OCI-LY3 (cell line): ENCODE measurements around the gene ICA1.
"Not testable (repeated sequence)": the region's sequence is repeated elsewhere in the genome, so short reads cannot be mapped to it uniquely, and the experiment has no call there.

ENCODE experiments used
- H2AFZ ChIP-seq: fragments of 200-600, 300-600 bp; shearing (Covaris generic); 2 replicates; pipeline ENCODE4 v1.6.0; 2014; ENCODE audit warnings: antibody characterized with exemption, low read depth, low read length
- H3K27ac ChIP-seq: fragments of 200-600, 300-600 bp; sonication (generic); 2 replicates; pipeline ENCODE4 v1.5.1; 2014; ENCODE audit warnings: mild to moderate bottlenecking, low read length, moderate library complexity, mixed read lengths
- H3K27me3 ChIP-seq: fragments of 200-600, 300-600 bp; sonication (generic); 2 replicates; pipeline ENCODE4 v1.6.1; 2014; ENCODE audit warnings: low read depth, low read length, mixed read lengths
- H3K36me3 ChIP-seq: fragments of 200-600, 300-600 bp; sonication (generic); replicated peaks from 2 replicates; pipeline ENCODE3; 2014; ENCODE audit warnings: low read depth, low read length, mixed read lengths
- H3K4me1 ChIP-seq: fragments of 300-600, 200-600 bp; sonication (generic); 2 replicates; pipeline ENCODE4 v1.6.1; 2014; ENCODE audit warnings: low read length, mixed read lengths
- H3K4me2 ChIP-seq: fragments of 200-600, 300-600 bp; sonication (generic); 2 replicates; pipeline ENCODE4 v1.6.1; 2014; ENCODE audit warnings: low read length, mixed read lengths
- H3K4me3 ChIP-seq: fragments of 300-600, 200-600 bp; sonication (generic); 2 replicates; pipeline ENCODE4 v1.5.1; 2014; ENCODE audit warnings: antibody characterized with exemption, mild to moderate bottlenecking, low read length, moderate library complexity
- H3K79me2 ChIP-seq: fragments of 300-600, 200-600 bp; shearing (Covaris generic); 2 replicates; pipeline ENCODE4 v1.6.1; 2014; ENCODE audit warnings: mild to moderate bottlenecking, low read length, mixed read lengths
- H3K9ac ChIP-seq: fragments of 300-600, 200-600 bp; shearing (Covaris generic); 2 replicates; pipeline ENCODE4 v1.6.0; 2014; ENCODE audit warnings: mild to moderate bottlenecking, low read length, moderate library complexity
- H3K9me3 ChIP-seq: fragments of 200-600, 300-600 bp; shearing (Covaris generic); 2 replicates; pipeline ENCODE4 v1.6.1; 2014; ENCODE audit warnings: low read length, mixed read lengths; ENCODE audit not compliant: insufficient read depth
- H4K20me1 ChIP-seq: fragments of 200-600, 300-600 bp; sonication (generic); 2 replicates; pipeline ENCODE4 v1.6.1; 2016; ENCODE audit warnings: low read length, mixed read lengths; ENCODE audit not compliant: insufficient read depth
- EZH2phosphoT487 ChIP-seq: fragments of 200-600 bp; shearing (Covaris generic); IDR thresholded peaks from 2 replicates; pipeline ENCODE4 v1.6.1; 2018; ENCODE audit warnings: antibody characterized with exemption, mixed run types, low read depth
- TF ChIP-seq, protein P1 (sequence below): fragments of 200-600, 300-600 bp; sonication (generic); IDR thresholded peaks from 2 replicates; pipeline ENCODE4 v1.5.1; 2014; ENCODE audit warnings: antibody characterized with exemption, low read length, low read depth

The ICA1 gene

GRCh38 chr7:8111282-8111960, 150.5 kb downstream of the ICA1 start:
- Histone ChIP-seq H3K9ac (no peak overlapping the region), H3K36me3 (peaks cover 7% of the 10 kb centered on the region), H3K4me2 (no peak overlapping the region), H4K20me1 (no peaks in the 10 kb centered on the region), H3K79me2 (no peaks in the 10 kb centered on the region), H2AFZ (no peak overlapping the region), H3K27me3 (no peaks in the 10 kb centered on the region), H3K4me1 (peaks cover 11% of the 10 kb centered on the region), H3K27ac (no peak overlapping the region), H3K9me3 (no peaks in the 10 kb centered on the region), H3K4me3 (no peak overlapping the region)
- TF ChIP-seq EZH2phosphoT487, result no peak
- TF ChIP-seq, protein P1, sequence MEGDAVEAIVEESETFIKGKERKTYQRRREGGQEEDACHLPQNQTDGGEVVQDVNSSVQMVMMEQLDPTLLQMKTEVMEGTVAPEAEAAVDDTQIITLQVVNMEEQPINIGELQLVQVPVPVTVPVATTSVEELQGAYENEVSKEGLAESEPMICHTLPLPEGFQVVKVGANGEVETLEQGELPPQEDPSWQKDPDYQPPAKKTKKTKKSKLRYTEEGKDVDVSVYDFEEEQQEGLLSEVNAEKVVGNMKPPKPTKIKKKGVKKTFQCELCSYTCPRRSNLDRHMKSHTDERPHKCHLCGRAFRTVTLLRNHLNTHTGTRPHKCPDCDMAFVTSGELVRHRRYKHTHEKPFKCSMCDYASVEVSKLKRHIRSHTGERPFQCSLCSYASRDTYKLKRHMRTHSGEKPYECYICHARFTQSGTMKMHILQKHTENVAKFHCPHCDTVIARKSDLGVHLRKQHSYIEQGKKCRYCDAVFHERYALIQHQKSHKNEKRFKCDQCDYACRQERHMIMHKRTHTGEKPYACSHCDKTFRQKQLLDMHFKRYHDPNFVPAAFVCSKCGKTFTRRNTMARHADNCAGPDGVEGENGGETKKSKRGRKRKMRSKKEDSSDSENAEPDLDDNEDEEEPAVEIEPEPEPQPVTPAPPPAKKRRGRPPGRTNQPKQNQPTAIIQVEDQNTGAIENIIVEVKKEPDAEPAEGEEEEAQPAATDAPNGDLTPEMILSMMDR, result no peak

DNA sequence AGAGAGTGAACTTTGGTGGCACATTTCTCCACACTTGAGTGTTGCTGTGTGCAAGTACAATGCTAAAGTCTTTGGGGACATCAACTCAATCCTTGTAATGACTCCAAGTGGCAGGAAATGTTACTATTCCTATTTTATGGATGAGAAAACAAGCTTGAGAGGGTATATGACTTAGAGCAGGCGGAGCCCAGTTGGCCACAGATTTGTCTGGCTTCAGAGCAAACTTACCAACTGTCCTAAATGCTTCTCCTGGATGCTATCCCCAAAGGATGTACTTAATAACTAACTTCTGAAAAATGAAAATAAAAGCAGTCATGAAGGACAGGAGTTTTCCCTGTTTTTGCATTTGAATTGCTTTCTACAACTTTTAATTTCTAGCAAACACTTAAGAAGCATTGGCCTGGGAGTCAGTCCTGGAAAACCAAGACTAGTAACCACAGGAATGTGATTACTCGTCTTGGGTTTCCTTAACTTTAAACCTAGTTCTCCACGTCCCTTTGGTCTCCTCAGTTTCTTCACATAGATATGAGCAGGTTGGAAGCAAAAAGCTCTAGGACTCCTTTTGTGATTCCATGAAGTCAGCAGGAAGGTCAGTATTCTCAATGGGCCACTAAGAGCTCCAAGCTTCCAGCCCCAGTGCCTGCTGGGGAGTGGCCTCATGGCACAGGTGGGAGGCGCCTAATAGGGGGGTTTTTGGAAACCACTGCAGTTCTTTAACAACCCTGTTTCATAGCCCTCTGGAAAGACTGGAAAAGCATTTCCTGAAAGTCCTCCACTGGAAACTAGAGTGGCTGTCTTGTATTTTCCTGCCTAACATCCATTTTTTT, 152.6 kb downstream of the ICA1 start:
- Histone ChIP-seq H3K79me2 (no peaks in the 10 kb centered on the region), H3K27me3 (no peaks in the 10 kb centered on the region), H3K27ac (no peak overlapping the region), H3K4me1 (peaks cover 6% of the 10 kb centered on the region), H3K9me3 (no peaks in the 10 kb centered on the region), H3K36me3 (peaks cover 2% of the 10 kb centered on the region), H2AFZ (no peak overlapping the region), H3K9ac (no peak overlapping the region), H3K4me2 (no peak overlapping the region), H3K4me3 (no peak overlapping the region), H4K20me1 (no peaks in the 10 kb centered on the region)
- no peak for TF ChIP-seq EZH2phosphoT487
- TF ChIP-seq, protein P1, result no peak

DNA sequence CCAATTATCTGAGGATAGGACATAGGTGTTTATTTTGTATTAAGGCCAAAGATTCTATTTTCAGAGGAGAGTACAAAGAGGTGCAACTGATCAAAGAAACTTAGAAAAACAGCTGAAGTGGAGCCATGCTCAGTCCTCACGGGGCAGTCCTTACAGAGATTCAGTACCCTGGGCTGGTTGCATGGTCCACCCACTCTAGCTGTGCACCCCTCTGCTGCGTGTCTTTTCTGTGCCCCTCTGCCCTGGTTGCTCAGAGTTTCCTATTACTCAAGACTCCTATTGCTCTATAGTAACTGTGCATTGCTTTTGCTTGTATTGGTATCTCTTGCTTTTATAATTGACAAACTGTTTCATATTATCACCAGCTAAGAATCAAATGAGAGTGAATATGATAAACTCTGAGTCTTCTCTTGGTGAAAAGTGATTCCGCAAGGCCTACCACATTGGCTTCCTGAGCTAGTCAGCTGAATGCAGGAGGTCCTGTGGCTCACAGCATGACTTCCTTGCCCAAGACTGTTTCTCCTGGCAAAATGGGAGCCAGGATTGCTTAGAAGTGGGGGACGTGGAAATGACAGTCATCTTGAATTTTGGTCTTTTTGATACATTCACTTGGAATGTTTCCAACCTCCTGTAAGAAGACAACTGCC, 156.4 kb downstream of the ICA1 start:
- Histone ChIP-seq H4K20me1 (no peaks in the 10 kb centered on the region), H3K79me2 (no peaks in the 10 kb centered on the region), H2AFZ (no peak overlapping the region), H3K9ac (no peak overlapping the region), H3K27me3 (no peaks in the 10 kb centered on the region), H3K36me3 (no peaks in the 10 kb centered on the region), H3K27ac (no peak overlapping the region), H3K4me2 (no peak overlapping the region), H3K4me1 (no peaks in the 10 kb centered on the region), H3K9me3 (no peaks in the 10 kb centered on the region), H3K4me3 (no peak overlapping the region)
- TF ChIP-seq EZH2phosphoT487, result no peak
- TF ChIP-seq, protein P1, result no peak

GRCh38 chr7:8103282-8103681, 158.7 kb downstream of the ICA1 start:
- H3K27me3 ChIP-seq, result no peaks in the 10 kb centered on the region
- H3K9me3 ChIP-seq, result no peaks in the 10 kb centered on the region
- no peak overlapping the region for H3K9ac ChIP-seq
- H3K36me3 ChIP-seq, result no peaks in the 10 kb centered on the region
- no peak overlapping the region for H3K4me3 ChIP-seq
- no peak overlapping the region for H3K27ac ChIP-seq
- no peaks in the 10 kb centered on the region for H4K20me1 ChIP-seq
- no peak for TF ChIP-seq EZH2phosphoT487
- TF ChIP-seq, protein P1, result no peak
- no peaks in the 10 kb centered on the region for H3K4me1 ChIP-seq
- H2AFZ ChIP-seq, result no peak overlapping the region
- no peak overlapping the region for H3K4me2 ChIP-seq
- no peaks in the 10 kb centered on the region for H3K79me2 ChIP-seq

GRCh38 chr7:8101292-8101691, 160.7 kb downstream of the ICA1 start:
- not testable (repeated sequence) for H3K79me2 ChIP-seq, H2AFZ ChIP-seq, H3K4me2 ChIP-seq, H3K9ac ChIP-seq, H3K27me3 ChIP-seq, H3K9me3 ChIP-seq, H4K20me1 ChIP-seq, H3K4me1 ChIP-seq, H3K36me3 ChIP-seq, H3K27ac ChIP-seq, H3K4me3 ChIP-seq
